Raji (cell line): Measurements from ENCODE around the gene CHSY1.

ENCODE experiments used
- POLR2A ChIP-seq: IDR thresholded peaks from 2 replicates; pipeline ENCODE4 v1.6.1; 2011; ENCODE audit warnings: low read depth, low read length, control low read depth; ENCODE audit not compliant: insufficient read depth

Gene CHSY1

DNA sequence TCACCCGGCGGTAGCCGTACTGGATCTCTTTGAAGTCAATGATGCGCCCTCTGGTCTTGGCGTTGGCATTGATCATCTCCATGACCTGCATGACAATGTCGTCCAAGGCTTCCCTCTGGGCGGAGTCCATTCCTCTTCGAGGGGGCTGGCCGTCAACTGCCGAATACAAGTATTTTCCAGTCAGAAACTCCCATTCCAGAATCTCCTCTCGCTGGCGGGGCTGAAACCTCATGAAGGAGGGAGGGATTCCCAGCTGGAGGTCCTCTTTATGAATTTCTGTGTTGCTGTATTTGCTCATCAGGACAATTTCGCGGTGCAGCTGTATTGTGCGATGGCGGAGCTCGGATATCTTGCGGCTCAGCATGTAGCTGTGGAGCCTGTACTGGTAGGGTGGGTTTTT is 73.4 kb downstream of the CHSY1 start:
- no peak for TF ChIP-seq POLR2A

DNA sequence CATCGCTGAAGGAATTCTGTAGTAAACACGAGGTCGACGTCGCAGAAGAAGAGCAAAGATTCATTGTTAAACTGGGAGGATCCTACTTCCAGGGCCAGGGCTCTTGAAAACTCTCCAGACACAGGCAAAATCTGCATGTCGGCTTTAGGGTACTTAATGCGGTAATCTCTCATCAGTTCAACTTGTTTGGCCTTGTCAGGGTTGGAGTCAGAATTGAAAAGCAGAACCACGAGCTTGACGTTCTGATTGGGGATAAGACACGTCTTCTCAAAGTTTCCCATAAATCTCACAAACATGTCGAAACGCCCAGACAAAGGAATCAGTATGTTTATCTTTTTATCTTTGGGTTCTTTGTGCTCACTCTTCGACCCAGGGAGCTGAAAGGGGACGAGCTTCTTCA is 74.0 kb downstream of the CHSY1 start:
- no peak for TF ChIP-seq POLR2A

DNA sequence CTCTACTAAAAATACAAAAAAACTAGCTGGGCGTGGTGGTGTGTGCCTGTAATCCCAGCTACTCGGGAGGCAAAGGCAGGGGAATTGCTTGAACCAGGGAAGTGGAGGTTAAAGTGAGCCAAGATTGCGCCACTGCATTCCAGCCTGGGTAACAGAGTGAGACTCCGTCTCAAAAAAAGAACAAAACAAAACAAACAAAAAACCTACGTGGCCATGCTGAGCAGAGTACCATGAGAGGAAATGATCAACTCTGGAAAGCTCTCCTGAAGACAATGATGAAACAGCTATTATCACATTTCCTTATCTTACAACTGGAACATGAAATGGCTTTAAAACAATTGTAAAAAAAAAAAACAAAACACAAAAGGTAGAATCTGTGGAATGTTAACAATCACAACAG is 75.2 kb downstream of the CHSY1 start:
- no peak for TF ChIP-seq POLR2A

DNA sequence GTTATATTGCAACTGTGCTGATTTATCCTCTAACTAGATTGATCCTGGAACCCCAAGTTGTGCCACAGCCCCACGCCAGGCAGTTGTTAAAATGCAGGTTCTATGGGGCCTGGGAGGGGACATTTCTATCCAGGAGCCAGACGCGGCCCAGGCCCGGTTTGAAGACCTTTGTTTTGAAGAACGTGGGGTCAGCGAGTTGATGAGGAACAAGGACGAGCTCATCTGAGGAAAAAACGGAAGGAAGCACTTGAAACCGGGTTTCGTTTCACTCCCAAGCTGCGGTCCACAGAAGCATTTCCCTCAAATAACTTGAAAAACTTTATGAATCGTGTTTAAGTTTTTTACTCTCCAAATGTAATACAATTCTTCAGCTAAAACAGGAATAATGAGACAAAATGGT is 76.4 kb downstream of the CHSY1 start:
- TF ChIP-seq POLR2A: no peak

DNA sequence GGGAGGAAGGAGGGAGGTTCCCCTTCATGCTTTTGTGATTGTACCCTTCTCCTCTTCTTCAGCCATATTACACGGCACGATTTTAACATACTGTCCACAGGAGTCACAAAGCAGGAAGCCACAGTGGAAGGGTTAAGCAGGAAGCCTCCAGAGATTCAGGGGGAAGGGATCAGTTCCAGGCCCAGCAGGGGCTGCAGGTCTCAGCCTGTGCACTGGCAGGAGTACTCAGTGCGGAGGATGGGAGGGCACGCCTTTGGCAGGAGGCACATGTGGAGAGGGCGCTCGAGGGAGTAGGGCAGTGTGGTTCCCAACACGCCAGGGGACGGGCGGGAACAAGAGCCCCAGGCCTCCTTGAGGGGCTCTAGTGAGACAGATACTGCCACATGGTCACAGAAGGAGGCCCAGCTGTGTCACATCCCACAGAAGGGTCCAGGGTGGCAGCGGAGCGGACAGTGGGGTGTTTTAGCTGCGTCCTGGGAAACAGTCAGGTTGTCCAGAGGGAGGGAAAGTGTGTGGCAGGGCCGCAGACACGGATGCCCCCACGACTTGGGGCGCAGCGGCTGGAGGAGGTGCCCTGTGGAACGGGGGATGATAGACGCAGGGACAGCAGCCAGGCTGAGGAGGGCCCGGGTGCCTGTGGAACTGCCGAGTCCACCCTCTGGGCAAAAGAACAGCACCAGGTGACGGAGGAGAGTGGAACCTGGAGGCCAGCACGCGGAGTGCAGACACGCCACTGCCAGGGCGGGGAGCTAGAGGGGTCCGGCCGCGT is 77.5 kb downstream of the CHSY1 start:
- no peak for TF ChIP-seq POLR2A

DNA sequence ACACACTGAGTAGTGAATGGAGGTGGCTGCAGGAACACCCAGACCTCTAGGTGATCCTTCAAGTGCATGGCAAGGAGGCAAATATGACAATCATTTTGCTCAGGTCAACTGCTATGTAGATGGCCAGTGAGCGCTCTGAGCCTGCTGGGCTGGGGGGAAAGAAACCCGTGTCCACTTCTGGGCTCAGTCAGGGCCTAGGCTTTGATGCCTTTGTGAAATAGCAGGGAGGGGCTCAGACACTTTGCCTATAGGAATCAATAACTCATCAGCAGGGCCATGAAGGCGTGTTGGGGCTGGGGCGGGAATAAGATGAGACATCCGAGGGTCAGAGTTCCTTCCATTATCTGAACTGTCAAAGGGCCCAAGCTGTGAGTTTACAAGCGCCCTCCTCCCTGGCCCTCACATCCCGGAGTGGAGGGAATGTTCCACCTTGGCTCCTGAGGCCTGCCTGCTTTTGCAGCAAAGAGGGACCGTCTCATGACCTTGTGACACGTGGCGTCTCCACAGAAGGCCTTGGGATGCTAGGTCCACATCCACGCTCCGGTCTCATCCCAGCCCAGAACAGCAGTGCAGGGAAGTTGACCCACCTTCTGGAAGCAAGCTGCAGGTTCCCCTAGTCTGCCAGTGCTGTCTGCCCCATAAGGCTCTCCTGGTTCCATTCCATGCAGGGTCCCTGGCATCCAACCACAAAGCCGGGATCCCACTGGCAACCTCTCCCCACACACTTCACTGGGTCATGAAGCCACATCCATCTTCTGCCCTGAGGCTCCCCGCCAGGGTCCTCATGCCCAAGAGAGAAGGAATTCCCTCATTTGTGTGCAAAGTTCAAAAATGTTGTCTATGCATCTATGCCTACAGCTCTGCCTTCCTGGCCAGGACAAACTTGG is 78.4 kb downstream of the CHSY1 start:
- no peak for TF ChIP-seq POLR2A

DNA sequence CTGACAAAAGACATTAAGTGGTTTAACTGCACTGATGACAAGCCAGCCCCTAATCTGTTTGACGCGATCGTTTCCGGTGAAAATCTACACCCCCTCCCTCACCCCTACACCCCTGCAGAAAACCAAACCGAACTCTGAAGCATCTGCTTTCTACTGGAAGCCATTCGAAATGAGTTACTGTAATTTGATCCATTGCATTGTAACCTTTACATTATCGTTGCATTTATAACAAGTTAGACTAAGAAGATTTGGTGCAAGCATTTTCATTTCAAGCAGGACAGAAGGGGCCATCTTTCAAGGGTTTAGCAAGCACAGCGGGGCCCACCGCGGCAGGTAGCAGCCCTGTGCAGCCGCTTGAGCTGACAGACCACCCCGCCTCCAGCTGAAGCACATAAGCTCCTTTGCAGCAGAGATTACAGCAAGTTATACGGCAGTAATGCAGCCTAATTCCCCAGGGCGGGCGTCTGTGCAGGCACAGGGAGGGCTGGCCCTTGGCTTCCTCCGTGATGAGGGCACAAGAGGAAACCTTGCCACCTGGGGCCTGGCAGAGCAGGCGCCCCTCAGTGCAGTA is 79.3 kb downstream of the CHSY1 start:
- no peak for TF ChIP-seq POLR2A

DNA sequence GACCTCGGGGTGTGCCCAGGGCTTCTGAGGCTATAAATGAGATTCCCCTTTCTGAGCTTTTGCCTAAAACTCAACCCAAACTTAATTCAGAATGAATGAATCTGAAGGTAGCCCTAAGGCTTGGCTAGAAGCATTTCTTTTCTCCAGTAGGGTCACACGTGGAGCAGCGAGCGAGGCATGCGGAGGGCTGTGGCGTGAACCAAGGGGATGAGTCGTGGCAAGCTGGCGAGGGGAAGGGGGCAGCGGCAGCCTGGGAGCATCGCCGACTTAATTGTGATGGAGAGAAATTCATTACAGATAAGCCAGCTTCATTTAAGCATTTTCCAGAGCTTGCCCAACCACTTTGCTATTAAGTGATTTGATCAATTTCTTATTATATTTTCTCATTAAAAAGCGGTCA is 79.9 kb downstream of the CHSY1 start:
- TF ChIP-seq POLR2A: no peak

DNA sequence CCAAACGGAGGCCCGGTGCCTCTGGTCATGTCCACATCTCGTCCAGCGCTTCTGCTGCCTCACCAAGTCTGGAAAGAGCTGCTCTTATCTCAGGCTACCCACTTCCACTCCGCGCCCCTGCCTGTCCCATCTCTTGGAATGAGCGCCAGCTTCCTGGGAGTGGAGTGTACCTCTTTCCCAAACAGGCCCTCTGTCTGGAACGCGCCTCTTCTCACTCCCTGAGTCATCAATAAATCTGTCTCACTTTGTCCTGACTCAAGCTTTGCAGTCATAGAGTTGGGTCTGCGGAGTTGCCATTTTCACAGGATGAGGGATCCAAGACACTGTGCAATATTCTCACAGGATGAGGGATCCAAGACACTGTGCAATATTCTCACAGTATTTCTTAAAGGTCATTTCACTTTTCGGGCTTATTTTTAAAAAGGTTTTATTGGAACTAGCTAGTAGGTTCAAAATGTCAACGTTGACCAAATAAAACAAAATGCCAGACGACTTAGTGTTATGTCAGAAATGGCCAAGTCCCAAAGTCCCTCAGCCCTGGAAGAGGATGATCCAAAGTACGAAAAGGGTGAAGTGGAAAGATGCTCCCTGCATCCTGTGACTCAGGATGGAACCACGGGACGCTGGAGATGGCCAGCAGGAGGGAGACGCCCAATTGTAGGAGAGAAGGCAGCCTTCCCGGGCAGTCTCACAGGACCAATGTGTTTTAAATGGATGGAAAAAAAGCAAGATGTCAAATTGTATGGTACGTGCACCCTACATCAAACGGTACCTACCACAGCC is 81.1 kb downstream of the CHSY1 start:
- no peak for TF ChIP-seq POLR2A

DNA sequence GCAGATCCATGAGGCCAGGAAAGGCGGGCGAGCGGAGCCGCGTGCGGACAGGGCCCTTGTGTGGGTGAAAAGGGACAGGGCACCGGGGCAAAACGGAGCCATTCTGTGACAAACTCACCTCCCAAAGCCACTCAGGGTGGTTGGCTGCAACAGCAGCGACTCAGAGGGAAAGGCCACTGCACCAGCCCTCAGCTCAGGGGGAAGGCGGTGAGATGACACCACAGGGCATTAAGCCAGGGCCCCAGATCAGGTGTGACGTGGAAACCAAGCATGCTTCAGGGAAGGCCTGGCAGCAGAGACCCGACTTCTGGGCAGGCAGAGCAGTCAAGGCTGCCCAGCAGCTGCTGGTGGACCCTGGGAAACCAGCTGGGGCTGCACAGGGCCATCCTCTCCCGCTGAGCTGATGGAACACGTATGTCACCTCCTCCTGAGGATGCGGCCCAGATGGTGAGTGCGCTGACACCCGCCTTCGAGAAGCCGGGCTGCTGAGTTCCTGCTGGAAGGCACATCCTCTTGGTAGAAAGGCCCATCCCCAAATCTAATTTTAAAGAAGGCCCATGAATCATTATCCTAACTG is 82.3 kb downstream of the CHSY1 start:
- no peak for TF ChIP-seq POLR2A

DNA sequence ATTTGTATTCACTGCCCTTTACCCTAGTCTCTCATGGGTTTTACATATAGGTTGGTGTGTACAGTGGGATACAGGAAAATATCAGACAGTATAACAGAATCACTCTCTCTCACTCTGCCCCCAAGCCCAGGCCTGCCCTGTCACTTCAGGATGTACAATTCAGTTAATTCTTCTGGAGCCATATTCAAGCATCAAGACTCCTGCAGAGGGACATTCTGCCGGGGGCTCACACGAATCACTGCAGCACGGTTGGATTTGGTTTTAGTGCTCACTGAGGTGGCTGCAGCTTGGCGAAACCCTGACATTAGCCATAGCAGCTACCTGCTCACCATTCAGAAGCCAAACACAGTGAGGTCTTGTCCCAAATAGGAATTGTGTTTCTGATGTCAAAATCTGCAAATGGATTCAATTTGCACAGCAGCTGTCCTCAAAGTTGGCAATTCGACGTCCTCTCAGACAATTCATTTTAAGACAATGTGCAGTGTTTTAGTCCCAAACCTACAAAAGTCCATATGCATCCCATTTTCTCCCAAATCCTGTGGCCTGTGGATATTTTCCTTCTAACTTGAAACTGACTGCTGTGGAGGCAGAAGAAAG is 82.9 kb downstream of the CHSY1 start:
- no peak for TF ChIP-seq POLR2A

DNA sequence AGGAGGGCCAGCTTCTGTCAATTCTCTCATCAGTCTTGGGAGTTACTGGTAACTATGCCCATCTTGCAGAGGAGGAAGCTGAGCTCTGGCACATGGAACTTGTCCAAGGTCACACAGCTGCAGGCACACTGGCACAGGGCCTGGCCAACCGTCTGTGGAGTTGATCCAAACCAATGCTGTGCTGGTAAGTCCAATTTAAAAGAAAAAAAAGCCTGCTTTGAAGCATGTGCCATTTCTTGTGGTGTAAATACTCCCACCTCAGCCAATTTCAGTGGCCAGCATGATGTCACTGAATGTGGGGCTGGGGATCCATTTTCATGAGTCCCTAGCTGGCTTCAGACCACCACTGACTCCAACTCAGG is 83.4 kb downstream of the CHSY1 start:
- TF ChIP-seq POLR2A: no peak

DNA sequence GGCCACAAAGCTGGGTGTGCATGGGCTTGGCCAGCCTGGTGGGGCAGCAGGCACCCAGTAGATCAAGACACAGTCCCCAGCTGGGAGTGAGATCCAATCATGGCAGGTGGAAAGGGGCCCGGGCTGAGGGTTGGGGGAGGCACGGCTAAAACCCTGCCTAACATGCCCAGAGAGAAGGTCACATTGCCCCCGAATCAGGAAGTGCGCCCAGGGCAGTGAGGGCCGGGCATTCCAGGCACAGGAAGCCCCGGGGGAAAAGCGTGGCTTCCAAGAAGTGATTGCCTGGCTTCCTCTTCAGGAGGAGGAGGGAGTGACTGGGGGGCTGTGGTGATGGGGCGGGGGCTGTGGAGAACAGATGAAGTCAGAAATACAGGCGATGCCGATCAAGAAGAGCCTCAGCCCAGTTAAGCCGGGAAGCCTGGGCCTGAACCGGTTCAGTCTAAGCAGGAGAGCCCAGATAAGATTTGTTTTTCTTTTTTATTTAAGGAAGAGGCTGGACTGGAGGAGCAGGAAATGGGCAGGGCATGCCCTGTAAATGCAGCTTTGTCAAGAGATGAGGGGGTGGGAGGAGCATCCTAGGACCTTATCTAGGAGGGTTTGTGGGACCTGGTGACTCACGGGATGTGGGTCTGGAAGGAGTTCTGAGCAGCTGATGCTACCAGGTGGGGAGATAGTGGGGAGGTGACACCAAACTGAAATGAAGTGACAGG is 83.9 kb downstream of the CHSY1 start:
- no peak for TF ChIP-seq POLR2A

DNA sequence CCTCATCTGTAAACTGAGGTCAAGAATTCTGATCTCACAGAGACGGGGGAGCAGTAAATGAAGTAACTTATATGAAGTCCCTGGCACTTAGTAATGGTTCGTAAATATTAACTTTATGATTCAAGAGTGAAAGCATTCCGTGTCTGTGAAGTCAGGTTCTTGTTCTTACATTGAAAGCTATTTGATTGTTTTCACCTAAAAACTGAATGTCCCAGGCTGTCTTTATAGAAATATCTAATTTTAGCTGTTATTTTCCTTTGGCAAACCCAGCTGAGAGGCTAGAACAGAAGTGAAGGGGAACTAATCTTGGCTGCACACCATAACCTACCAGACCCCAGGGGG is 84.5 kb downstream of the CHSY1 start:
- TF ChIP-seq POLR2A: no peak
